AG04450 (cell line): ENCODE measurements around the gene CHIT1. TPM values are rescaled to one million over a fixed set of nuclear protein-coding genes. Genes with fewer than 3 reads are reported as not detected.

Experiments
- CTCF ChIA-PET: fragments of 300-600, 350-600 bp; formaldehyde crosslinking; extraction: SDS; loops from one replicate; lab custom pipeline; 2022; ENCODE audit warnings: antibody characterized with exemption, inconsistent platforms; lab: Charles Lee
- POLR2A ChIA-PET: fragments of 350-600 bp; formaldehyde crosslinking; extraction: SDS; loops from one replicate; lab custom pipeline; 2021; ENCODE audit warnings: antibody characterized with exemption, inconsistent platforms; lab: Yijun Ruan, JAX
- DNase-seq: peaks from one replicate; pipeline ENCODE4 v3.0.0-alpha.2; 2011; ENCODE audit warnings: low read depth, low spot score
- H3K27ac ChIP-seq: one replicate; pipeline ENCODE4 v1.5.1; 2012; ENCODE audit warnings: low read depth, low read length, control low read depth
- H3K27me3 ChIP-seq: one replicate; pipeline ENCODE4 v1.6.0; 2012; ENCODE audit warnings: low read length; ENCODE audit not compliant: control insufficient read depth, insufficient read depth
- H3K4me3 ChIP-seq: 2 replicates; pipeline ENCODE4 v1.5.1; 2011; ENCODE audit warnings: mild to moderate bottlenecking, low read depth, low read length, control low read depth
- H3K9me3 ChIP-seq: 2 replicates; pipeline ENCODE4 v1.5.1; 2012; ENCODE audit warnings: low read length; ENCODE audit not compliant: control insufficient read depth, insufficient read depth
- CTCF ChIP-seq: IDR thresholded peaks from 2 replicates; pipeline ENCODE4 v1.5.1; 2011; ENCODE audit warnings: low read depth, low read length, control low read depth, inconsistent platforms
- polyA plus RNA-seq: library from polyadenylated mRNA; depleted of rRNA; stranded (reverse); fragments of >200 nt; gene quantifications from 2 replicates; pipeline ENCODE4 v1.2.3, GENCODE V29; 2011

The CHIT1 gene
- polyA plus RNA-seq, 1 experiment = not detected

GRCh38 chr1:203178821-203179666, 50.4 kb downstream of the CHIT1 start:
- ChIA-PET CTCF (interaction anchor here (1.5 to 1.7 kb wide), 2 partner anchors 90 to 140 kb away, joined by 3 to 5 read pairs; no protein-coding TSS in a partner anchor), POLR2A (no interaction called here)
- H3K27ac ChIP-seq = no peak overlapping the region
- H3K9me3 ChIP-seq = no peaks in the 10 kb centered on the region; the same call in 1 of the 2 replicates
- no peak for TF ChIP-seq CTCF
- no peak for DNase-seq
- H3K4me3 ChIP-seq = no peak overlapping the region
- H3K27me3 ChIP-seq = peaks cover 4% of the 10 kb centered on the region

GRCh38 chr1:203178083-203178482, 51.4 kb downstream of the CHIT1 start:
- Histone ChIP-seq H3K9me3 (no peaks in the 10 kb centered on the region), H3K4me3 (no peak overlapping the region), H3K27ac (peak overlapping the region; percentile 31), H3K27me3 (peaks cover 8% of the 10 kb centered on the region)
- no peak for TF ChIP-seq CTCF
- ChIA-PET POLR2A (no interaction called here), CTCF (interaction anchor here (1.5 to 1.7 kb wide), 2 partner anchors 91 to 139 kb away, joined by 3 to 5 read pairs; no protein-coding TSS in a partner anchor)
- no peak for DNase-seq

DNA sequence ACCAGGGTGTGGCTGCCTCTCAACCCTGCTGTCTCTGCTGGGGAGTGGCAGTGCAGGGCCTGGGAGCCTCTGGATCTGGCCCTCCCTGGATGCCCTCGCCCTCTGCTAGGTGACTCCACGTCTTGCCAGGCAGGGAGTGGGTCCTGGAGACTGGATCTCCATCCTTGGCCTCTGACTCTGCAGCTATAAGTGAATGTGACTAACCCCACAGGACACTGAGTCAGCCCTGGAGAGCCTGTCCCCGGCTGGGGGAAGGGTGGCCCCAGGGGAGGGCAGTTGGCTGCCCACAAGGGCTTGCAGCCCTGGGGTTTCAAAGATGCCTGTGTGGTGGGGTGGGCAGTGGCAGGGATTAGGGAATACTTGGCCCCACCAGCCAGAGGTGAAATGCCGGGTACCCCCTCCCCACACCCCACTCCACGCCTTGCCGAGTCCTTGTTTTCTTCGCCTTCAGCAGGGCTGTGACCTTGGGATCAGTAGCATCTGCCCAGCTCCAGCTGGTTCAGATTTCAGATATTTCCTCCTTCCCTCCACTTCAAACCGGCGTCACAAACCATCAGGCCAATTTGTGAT, 51.9 kb downstream of the CHIT1 start:
- no peak overlapping the region for H3K4me3 ChIP-seq
- CTCF ChIA-PET = interaction anchor here (1.5 kb wide), 1 partner anchor 91 kb away, joined by 3 read pairs; no protein-coding TSS in a partner anchor
- H3K27me3 ChIP-seq = peaks cover 8% of the 10 kb centered on the region
- no peak for DNase-seq
- peak overlapping the region; percentile 31 for H3K27ac ChIP-seq
- TF ChIP-seq CTCF = no peak
- H3K9me3 ChIP-seq = no peaks in the 10 kb centered on the region
- POLR2A ChIA-PET = no interaction called here

DNA sequence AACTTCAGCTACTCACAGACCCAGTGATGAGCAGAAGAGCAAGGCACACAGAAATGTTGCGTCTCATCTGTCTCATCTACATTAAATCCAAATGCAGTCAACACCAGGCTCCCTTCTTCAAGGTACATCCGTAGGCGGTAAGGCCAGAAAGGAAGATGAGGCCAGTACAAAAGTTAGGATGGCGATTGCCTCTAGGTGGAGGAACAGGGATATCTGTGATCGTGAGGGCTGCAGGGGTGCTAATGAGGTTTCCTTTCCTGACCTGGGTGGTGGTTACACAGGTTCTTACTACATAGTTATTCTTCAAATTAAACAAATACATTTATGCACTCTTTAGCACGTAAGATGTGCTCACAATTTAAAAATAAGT, 52.5 kb downstream of the CHIT1 start:
- H3K4me3 ChIP-seq = no peak overlapping the region

More for the DNA sequence above, 52.5 kb downstream of the CHIT1 start:
- ChIA-PET POLR2A (no interaction called here), CTCF (interaction anchor here (2.0 to 2.4 kb wide), 2 partner anchors 90 to 137 kb away, joined by 4 to 8 read pairs; no protein-coding TSS in a partner anchor)
- DNase-seq = no peak
- Histone ChIP-seq H3K27me3 (peaks cover 8% of the 10 kb centered on the region), H3K27ac (no peak overlapping the region), H3K9me3 (no peaks in the 10 kb centered on the region)
- TF ChIP-seq CTCF = no peak
